NCI-H510A (cell line): ENCODE measurements around the gene CHRDL2.
"Not testable (repeated sequence)": the region's sequence is repeated elsewhere in the genome, so short reads cannot be mapped to it uniquely, and the experiment has no call there.

Source experiments
- DNase-seq: peaks from one replicate; lab custom pipeline; 2025; lab: John Stamatoyannopoulos, UW

Gene CHRDL2

DNA sequence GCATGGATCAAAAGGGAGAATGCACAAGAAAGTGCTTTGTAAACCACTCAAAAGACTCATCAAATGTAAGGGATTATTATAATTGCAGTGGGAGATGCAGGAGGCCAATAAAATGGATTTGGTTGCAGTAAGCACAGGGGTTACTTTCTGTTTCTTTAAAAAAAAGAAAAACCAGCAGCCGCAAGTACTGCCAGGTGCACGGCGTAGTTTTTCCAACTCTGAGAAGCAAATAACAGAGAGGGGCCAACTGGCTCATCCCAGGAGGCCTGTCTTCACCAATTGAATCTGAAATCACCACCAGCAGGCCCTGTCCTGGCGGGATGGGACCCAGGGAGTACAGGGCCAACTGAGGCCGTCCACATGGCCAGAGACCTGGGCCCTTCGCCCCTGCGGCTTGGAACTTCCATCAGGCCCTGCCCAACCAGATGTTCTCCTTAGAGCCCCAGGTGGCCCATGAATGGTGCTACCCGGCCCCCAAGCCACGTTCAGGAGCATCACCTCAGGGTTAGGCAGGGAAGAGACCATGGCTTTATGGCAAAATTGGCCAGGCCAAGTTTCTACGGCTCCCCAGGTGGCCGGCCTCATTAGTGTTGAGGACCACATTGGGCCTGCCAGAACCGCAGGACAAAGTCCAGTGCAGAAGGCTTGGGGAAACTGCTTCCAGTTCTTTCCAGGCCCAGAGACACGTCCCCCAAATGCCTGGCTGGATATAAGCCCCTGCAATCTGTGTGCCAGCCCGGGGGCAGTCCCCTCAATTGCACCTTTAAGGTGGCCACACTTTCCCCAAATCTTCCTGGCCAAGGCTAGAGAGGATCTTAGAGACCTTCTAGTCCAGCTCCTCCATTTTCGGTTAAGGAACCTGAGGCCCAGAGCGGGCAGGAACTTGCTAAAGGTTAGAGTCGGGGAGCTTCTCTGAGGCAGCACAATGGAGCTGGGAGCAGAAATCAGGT, 61.7 kb downstream of the CHRDL2 start:
- DNase-seq: no peak

GRCh38 chr11:74663315-74663714, 67.9 kb downstream of the CHRDL2 start:
- DNase-seq: no peak

- no peak for DNase-seq
Measured at GRCh38 chr11:74662487-74663103, 68.6 kb downstream of the CHRDL2 start.

GRCh38 chr11:74659124-74659523, 72.1 kb downstream of the CHRDL2 start:
- DNase-seq: not testable (repeated sequence)

- DNase-seq: no peak
Measured at GRCh38 chr11:74654976-74655375, 76.2 kb downstream of the CHRDL2 start.

- DNase-seq: peak; percentile 74
Measured at GRCh38 chr11:74650498-74650897, 80.7 kb downstream of the CHRDL2 start.

DNA sequence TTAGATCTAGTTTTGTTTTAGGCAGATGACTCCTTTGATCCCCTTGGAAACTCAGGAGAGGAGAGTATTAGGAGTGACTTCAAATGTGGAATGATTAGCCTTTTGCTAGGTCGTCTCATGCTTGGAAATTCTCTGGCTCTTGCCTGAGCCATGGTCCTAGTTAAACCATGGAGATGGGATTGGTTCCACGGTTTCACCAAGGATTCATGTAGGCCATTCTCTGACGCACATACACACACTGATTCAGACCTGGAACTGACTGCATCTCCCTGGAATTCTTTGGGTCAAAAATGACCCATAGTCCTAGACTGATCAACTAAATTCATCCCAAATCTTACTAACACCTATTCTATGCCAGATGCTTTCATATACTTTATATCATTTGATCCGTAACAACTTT, 82.3 kb downstream of the CHRDL2 start:
- DNase-seq: no peak

DNA sequence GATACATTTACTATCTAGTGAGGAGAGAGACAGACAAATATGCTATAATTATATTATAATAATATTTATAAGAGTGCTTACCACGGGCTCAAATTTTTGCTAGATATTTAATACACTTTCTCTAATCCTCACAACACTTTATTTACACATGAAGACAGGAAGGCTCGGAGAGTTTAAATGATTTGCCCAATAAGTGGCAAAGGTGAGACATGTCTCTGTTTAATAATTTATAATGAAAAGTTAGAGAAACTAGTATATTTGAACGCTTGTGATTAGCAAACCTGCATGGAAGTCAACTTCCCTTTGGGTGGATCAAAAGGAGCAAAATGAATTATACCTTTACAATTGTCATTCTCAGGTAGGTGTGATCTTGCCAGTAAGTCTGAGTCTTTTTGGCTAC, 83.4 kb downstream of the CHRDL2 start:
- no peak for DNase-seq

GRCh38 chr11:74647404-74647803, 83.8 kb downstream of the CHRDL2 start:
- no peak for DNase-seq

DNA sequence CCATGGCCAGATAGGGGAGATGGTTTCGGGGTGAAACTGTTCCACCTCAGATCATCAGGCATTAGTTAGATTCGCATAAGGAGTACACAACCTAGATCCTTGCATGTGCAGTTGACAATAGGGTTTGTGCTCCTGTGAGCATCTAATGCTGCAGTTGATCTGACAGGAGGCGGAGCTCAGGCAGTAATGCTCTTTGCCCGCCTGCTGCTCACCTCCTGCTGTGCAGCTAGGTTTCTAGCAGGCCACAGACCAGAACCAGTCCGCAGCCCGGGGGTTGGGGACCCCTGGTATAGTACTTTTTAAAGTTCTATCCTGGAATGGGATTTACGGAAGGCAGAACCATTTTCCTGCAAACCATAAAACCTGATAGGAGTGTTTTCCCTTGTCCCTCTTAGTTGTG, 84.3 kb downstream of the CHRDL2 start:
- no peak for DNase-seq
